ENCODE results near the gene DNAH8.

Gene DNAH8

DNA sequence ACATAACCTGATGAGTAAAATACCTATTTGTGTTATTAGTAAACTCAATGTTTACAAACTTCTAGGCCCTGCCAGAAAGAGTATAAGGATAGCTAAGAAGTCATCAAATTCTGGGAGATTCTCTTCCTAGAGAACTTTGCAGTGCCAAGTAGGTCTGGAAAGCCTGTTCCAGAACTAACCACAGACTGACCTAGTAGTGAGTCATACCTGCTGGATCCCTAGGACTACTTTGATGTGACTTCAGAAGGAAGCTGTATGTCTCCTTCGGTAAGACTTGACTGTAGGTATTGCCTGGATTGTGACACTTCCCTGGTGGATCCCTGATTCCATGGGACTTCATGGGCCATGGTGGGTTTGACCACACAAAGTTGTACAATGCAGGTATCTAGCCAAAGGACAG lies 131.7 kb downstream of the DNAH8 start:
- Histone ChIP-seq H3K4me3 (ENCODE audit: low read length) (no peak overlapping the region), H4K20me1 (ENCODE audit: insufficient read depth, low read length) (no peaks in the 10 kb centered on the region), H3K9me3 (ENCODE audit: insufficient read depth, low read length) (no peaks in the 10 kb centered on the region), H3K27ac (ENCODE audit: low read length) (no peak overlapping the region), H3K79me2 (ENCODE audit: low read length) (no peaks in the 10 kb centered on the region), H3K9ac (ENCODE audit: low read length) (no peak overlapping the region), H3K4me1 (ENCODE audit: low read length) (no peaks in the 10 kb centered on the region), H3K4me2 (ENCODE audit: low read length) (no peak overlapping the region), H3K27me3 (ENCODE audit: low read depth, low read length) (peaks cover 8% of the 10 kb centered on the region; the same call in 1 of the 2 replicates), H3K36me3 (replicated peaks; ENCODE audit: low read depth, low read length) (no peaks in the 10 kb centered on the region), H2AFZ (ENCODE audit: low read depth, low read length) (no peak overlapping the region)
- TF ChIP-seq, protein P1, sequence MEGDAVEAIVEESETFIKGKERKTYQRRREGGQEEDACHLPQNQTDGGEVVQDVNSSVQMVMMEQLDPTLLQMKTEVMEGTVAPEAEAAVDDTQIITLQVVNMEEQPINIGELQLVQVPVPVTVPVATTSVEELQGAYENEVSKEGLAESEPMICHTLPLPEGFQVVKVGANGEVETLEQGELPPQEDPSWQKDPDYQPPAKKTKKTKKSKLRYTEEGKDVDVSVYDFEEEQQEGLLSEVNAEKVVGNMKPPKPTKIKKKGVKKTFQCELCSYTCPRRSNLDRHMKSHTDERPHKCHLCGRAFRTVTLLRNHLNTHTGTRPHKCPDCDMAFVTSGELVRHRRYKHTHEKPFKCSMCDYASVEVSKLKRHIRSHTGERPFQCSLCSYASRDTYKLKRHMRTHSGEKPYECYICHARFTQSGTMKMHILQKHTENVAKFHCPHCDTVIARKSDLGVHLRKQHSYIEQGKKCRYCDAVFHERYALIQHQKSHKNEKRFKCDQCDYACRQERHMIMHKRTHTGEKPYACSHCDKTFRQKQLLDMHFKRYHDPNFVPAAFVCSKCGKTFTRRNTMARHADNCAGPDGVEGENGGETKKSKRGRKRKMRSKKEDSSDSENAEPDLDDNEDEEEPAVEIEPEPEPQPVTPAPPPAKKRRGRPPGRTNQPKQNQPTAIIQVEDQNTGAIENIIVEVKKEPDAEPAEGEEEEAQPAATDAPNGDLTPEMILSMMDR (IDR thresholded peaks at IDR 0.05; ENCODE audit: low read depth, low read length), result no peak
- no peak for TF ChIP-seq EZH2phosphoT487 (IDR thresholded peaks at IDR 0.05; ENCODE audit: low read depth)

- Histone ChIP-seq H3K9me3 (ENCODE audit: insufficient read depth, low read length) (no peaks in the 10 kb centered on the region), H4K20me1 (ENCODE audit: insufficient read depth, low read length) (no peaks in the 10 kb centered on the region), H3K4me3 (ENCODE audit: low read length) (no peak overlapping the region), H3K9ac (ENCODE audit: low read length) (no peak overlapping the region), H3K4me1 (ENCODE audit: low read length) (no peaks in the 10 kb centered on the region), H3K27me3 (ENCODE audit: low read depth, low read length) (peaks cover 8% of the 10 kb centered on the region; the same call in 1 of the 2 replicates), H2AFZ (ENCODE audit: low read depth, low read length) (no peak overlapping the region), H3K4me2 (ENCODE audit: low read length) (no peak overlapping the region), H3K36me3 (replicated peaks; ENCODE audit: low read depth, low read length) (no peaks in the 10 kb centered on the region), H3K27ac (ENCODE audit: low read length) (no peak overlapping the region), H3K79me2 (ENCODE audit: low read length) (no peaks in the 10 kb centered on the region)
- TF ChIP-seq, protein P1 (IDR thresholded peaks at IDR 0.05; ENCODE audit: low read depth, low read length), result no peak
- TF ChIP-seq EZH2phosphoT487 (IDR thresholded peaks at IDR 0.05; ENCODE audit: low read depth), result no peak
These were observed 132.4 kb downstream of the DNAH8 start for GRCh38 chr6:38847497-38847896.

DNA sequence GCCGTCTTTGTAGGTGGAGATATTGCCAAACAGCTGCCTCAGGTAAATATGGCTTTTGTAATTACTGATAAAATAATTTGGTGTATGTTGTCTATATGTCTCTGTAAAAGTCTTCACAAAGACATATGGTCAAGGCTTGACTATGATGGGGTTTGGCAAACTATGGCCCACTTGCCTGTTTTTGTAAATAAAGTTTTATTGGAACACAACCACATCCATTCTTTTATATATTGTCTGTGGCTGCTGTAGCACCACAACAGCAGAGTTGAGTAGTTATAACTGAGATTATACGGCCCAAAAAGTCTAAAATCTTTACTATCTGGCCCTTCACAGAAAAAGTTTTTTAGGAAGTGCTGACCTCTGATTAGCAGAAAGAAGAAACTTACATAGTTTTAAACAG lies 133.6 kb downstream of the DNAH8 start:
- Histone ChIP-seq H3K36me3 (replicated peaks; ENCODE audit: low read depth, low read length) (no peaks in the 10 kb centered on the region), H3K27ac (ENCODE audit: low read length) (no peak overlapping the region), H2AFZ (ENCODE audit: low read depth, low read length) (no peak overlapping the region), H3K4me3 (ENCODE audit: low read length) (no peak overlapping the region), H3K79me2 (ENCODE audit: low read length) (no peaks in the 10 kb centered on the region), H3K4me1 (ENCODE audit: low read length) (no peaks in the 10 kb centered on the region), H3K27me3 (ENCODE audit: low read depth, low read length) (peaks cover 8% of the 10 kb centered on the region; the same call in 1 of the 2 replicates), H3K9me3 (ENCODE audit: insufficient read depth, low read length) (no peaks in the 10 kb centered on the region), H4K20me1 (ENCODE audit: insufficient read depth, low read length) (no peaks in the 10 kb centered on the region), H3K4me2 (ENCODE audit: low read length) (no peak overlapping the region), H3K9ac (ENCODE audit: low read length) (no peak overlapping the region)
- TF ChIP-seq, protein P1 (IDR thresholded peaks at IDR 0.05; ENCODE audit: low read depth, low read length), result no peak
- no peak for TF ChIP-seq EZH2phosphoT487 (IDR thresholded peaks at IDR 0.05; ENCODE audit: low read depth)

- H3K79me2 ChIP-seq (ENCODE audit: low read length), result no peaks in the 10 kb centered on the region
These were observed 137.1 kb downstream of the DNAH8 start for GRCh38 chr6:38852215-38852614.

More at GRCh38 chr6:38852215-38852614, 137.1 kb downstream of the DNAH8 start:
- no peak overlapping the region for H2AFZ ChIP-seq (ENCODE audit: low read depth, low read length)
- H3K27me3 ChIP-seq (ENCODE audit: low read depth, low read length), result peaks cover 18% of the 10 kb centered on the region
- no peaks in the 10 kb centered on the region for H3K9me3 ChIP-seq (ENCODE audit: insufficient read depth, low read length)
- no peak overlapping the region for H3K4me3 ChIP-seq (ENCODE audit: low read length)
- no peak for TF ChIP-seq EZH2phosphoT487 (IDR thresholded peaks at IDR 0.05; ENCODE audit: low read depth)
- TF ChIP-seq, protein P1 (IDR thresholded peaks at IDR 0.05; ENCODE audit: low read depth, low read length), result no peak
- H3K36me3 ChIP-seq (replicated peaks; ENCODE audit: low read depth, low read length), result no peaks in the 10 kb centered on the region
- no peak overlapping the region for H3K27ac ChIP-seq (ENCODE audit: low read length)
- H3K4me1 ChIP-seq (ENCODE audit: low read length), result no peaks in the 10 kb centered on the region
- no peaks in the 10 kb centered on the region for H4K20me1 ChIP-seq (ENCODE audit: insufficient read depth, low read length)
- no peak overlapping the region for H3K4me2 ChIP-seq (ENCODE audit: low read length)
- H3K9ac ChIP-seq (ENCODE audit: low read length), result no peak overlapping the region

All from OCI-LY3 (cell line).